Neuronal stem cell (in vitro differentiated cells): ENCODE data around the gene KLHDC10.

Experiments used
- DNase-seq: peaks from one replicate; pipeline ENCODE4 v3.0.0-alpha.2; 2013; ENCODE audit warnings: low spot score
- H2AFZ ChIP-seq: one replicate; pipeline ENCODE4 v1.6.1; 2013; ENCODE audit warnings: mild to moderate bottlenecking, low read length, inconsistent platforms
- H2AK5ac ChIP-seq: 2 replicates; pipeline ENCODE4 v1.6.1; 2013; ENCODE audit warnings: low read depth, mild to moderate bottlenecking, inconsistent platforms, low read length, moderate library complexity, mixed read lengths
- H2BK120ac ChIP-seq: 2 replicates; pipeline ENCODE4 v1.6.1; 2013; ENCODE audit warnings: low read depth, mild to moderate bottlenecking, inconsistent platforms, low read length, moderate library complexity, mixed read lengths
- H2BK12ac ChIP-seq: one replicate; pipeline ENCODE4 v1.6.1; 2013; ENCODE audit warnings: low read length, inconsistent platforms
- H2BK15ac ChIP-seq: 2 replicates; pipeline ENCODE4 v1.6.1; 2013; ENCODE audit warnings: mild to moderate bottlenecking, low read length, inconsistent platforms, mixed read lengths
- H2BK5ac ChIP-seq: one replicate; pipeline ENCODE4 v1.6.1; 2013; ENCODE audit warnings: inconsistent platforms, mild to moderate bottlenecking, low read length, moderate library complexity
- H3K14ac ChIP-seq: one replicate; pipeline ENCODE4 v1.6.1; 2013; ENCODE audit warnings: low read length, inconsistent platforms
- H3K18ac ChIP-seq: 2 replicates; pipeline ENCODE4 v1.6.1; 2013; ENCODE audit warnings: low read length, inconsistent platforms
- H3K23ac ChIP-seq: 2 replicates; pipeline ENCODE4 v1.6.1; 2013; ENCODE audit warnings: low read depth, mild to moderate bottlenecking, mixed read lengths, low read length, inconsistent platforms; ENCODE audit not compliant: poor library complexity
- H3K27ac ChIP-seq: replicated peaks from 3 replicates; pipeline ENCODE4 v1.5.1; 2013; ENCODE audit warnings: low read length, inconsistent platforms
- H3K27me3 ChIP-seq, 3 experiments: 2 replicates each; pipeline ENCODE4 v1.6.1; 2013; ENCODE audit warnings: low read length in 3 of 3, mild to moderate bottlenecking in 2 of 3, inconsistent platforms in 1 of 3, low read depth in 1 of 3, mixed read lengths in 1 of 3, moderate library complexity in 1 of 3; ENCODE audit not compliant: control insufficient read depth in 3 of 3, insufficient read depth in 3 of 3
- H3K36me3 ChIP-seq, 2 donors: replicated peaks in 1 of 2; 2 replicates each; pipeline ENCODE4 v1.6.1; 2013; ENCODE audit warnings: low read length in 2 of 2; ENCODE audit not compliant: control insufficient read depth in 2 of 2, insufficient read depth in 2 of 2
- H3K4ac ChIP-seq: 2 replicates; pipeline ENCODE4 v1.6.1; 2013; ENCODE audit warnings: inconsistent platforms, mild to moderate bottlenecking, low read length, moderate library complexity
- H3K4me1 ChIP-seq, 2 donors: 1 replicate in 1 of 2; 2 replicates in 1 of 2; pipeline ENCODE4 v1.6.1; 2013; ENCODE audit warnings: low read length in 2 of 2, low read depth in 1 of 2; ENCODE audit not compliant: control insufficient read depth in 2 of 2, insufficient read depth in 1 of 2
- H3K4me2 ChIP-seq: one replicate; pipeline ENCODE4 v1.6.1; 2013; ENCODE audit warnings: mild to moderate bottlenecking, low read length, inconsistent platforms; ENCODE audit not compliant: insufficient read depth, poor library complexity, severe bottlenecking
- H3K4me3 ChIP-seq, 2 donors: 2 replicates each; pipeline ENCODE4 v1.5.1; 2013; ENCODE audit warnings: low read length in 2 of 2, mild to moderate bottlenecking in 2 of 2, inconsistent platforms in 1 of 2, moderate library complexity in 1 of 2
- H3K79me1 ChIP-seq: one replicate; pipeline ENCODE4 v1.6.1; 2013; ENCODE audit warnings: low read depth, mild to moderate bottlenecking, inconsistent platforms, low read length, moderate library complexity
- H3K9ac ChIP-seq: one replicate; pipeline ENCODE4 v1.6.1; 2013; ENCODE audit warnings: mild to moderate bottlenecking, low read depth, low read length, inconsistent platforms; ENCODE audit not compliant: poor library complexity
- H3K9me3 ChIP-seq, 2 donors: replicated peaks in 1 of 2; 2 replicates each; pipeline versions ENCODE3 to v1.6.1; 2013; ENCODE audit warnings: low read length in 2 of 2, mild to moderate bottlenecking in 2 of 2, inconsistent platforms in 1 of 2, low read depth in 1 of 2, mixed read lengths in 1 of 2, moderate library complexity in 1 of 2; ENCODE audit not compliant: control insufficient read depth in 2 of 2, insufficient read depth in 1 of 2
- H4K8ac ChIP-seq: one replicate; pipeline ENCODE4 v1.6.1; 2013; ENCODE audit warnings: low read depth, mild to moderate bottlenecking, inconsistent platforms, low read length, moderate library complexity
- H4K91ac ChIP-seq: one replicate; pipeline ENCODE4 v1.6.1; 2013; ENCODE audit warnings: low read length, low read depth, mild to moderate bottlenecking, inconsistent platforms; ENCODE audit not compliant: poor library complexity
- WGBS, 2 donors: extraction: QIAGEN DNeasy Blood & Tissue Kit; methylation state at CpG; one replicate each; pipeline ENCODE4 v1.1.7; 2013; ENCODE audit warnings: missing lambda C conversion rate in 2 of 2, mixed read lengths in 1 of 2; ENCODE audit not compliant: insufficient read length in 2 of 2, insufficient replicate concordance in 1 of 2; ENCODE audit errors: extremely low coverage in 2 of 2; 5-methylcytosine and 5-hydroxymethylcytosine counted together

Gene KLHDC10

DNA sequence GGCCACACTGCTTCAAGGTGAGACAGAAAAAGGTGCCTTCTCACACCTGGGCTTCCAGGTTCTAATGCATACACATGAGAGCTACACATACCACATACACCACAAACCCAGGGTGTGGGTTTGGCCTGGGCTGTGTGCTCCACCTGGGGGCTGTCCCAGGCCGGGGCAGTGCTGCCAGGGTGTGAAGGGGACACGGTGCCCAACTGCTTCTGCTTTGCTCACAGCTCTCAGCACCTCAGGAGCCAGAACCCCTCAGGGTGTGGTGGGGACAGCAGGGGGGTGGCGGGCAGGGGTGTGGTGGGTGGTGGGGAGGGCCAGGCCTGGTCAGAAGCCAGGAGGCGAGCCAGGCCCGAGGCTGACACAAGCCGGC lies 83.8 kb downstream of the KLHDC10 start:
- H2BK12ac ChIP-seq: no peak overlapping the region
- H3K4me2 ChIP-seq: no peak overlapping the region
- H3K79me1 ChIP-seq: no peaks in the 10 kb centered on the region
- WGBS, 2 donors: no CpG with 5 or more reads among the region's 6 CpGs
- no peaks in the 10 kb centered on the region for H3K27me3 ChIP-seq
- H4K91ac ChIP-seq: no peak overlapping the region
- peaks cover 5 to 11% of the 10 kb centered on the region in 2 donors for H3K9me3 ChIP-seq
- no peak overlapping the region for H3K4me3 ChIP-seq
- H3K14ac ChIP-seq: no peak overlapping the region
- H3K4me1 ChIP-seq: peaks cover 2 to 8% of the 10 kb centered on the region in 2 donors
- no peak overlapping the region for H3K9ac ChIP-seq
- H3K4ac ChIP-seq: no peak overlapping the region
- H3K27ac ChIP-seq: no peak overlapping the region
- H3K18ac ChIP-seq: peak overlapping the region; percentile 39
- peak overlapping the region; percentile 69 for H2AK5ac ChIP-seq
- no peak overlapping the region for H3K23ac ChIP-seq
- H3K36me3 ChIP-seq: peaks cover 6 to 19% of the 10 kb centered on the region in 2 donors
- no peak overlapping the region for H2AFZ ChIP-seq
- H2BK120ac ChIP-seq: no peak overlapping the region
- H4K8ac ChIP-seq: no peak overlapping the region
- H2BK5ac ChIP-seq: no peak overlapping the region
- no peak overlapping the region for H2BK15ac ChIP-seq
- DNase-seq: no peak

DNA sequence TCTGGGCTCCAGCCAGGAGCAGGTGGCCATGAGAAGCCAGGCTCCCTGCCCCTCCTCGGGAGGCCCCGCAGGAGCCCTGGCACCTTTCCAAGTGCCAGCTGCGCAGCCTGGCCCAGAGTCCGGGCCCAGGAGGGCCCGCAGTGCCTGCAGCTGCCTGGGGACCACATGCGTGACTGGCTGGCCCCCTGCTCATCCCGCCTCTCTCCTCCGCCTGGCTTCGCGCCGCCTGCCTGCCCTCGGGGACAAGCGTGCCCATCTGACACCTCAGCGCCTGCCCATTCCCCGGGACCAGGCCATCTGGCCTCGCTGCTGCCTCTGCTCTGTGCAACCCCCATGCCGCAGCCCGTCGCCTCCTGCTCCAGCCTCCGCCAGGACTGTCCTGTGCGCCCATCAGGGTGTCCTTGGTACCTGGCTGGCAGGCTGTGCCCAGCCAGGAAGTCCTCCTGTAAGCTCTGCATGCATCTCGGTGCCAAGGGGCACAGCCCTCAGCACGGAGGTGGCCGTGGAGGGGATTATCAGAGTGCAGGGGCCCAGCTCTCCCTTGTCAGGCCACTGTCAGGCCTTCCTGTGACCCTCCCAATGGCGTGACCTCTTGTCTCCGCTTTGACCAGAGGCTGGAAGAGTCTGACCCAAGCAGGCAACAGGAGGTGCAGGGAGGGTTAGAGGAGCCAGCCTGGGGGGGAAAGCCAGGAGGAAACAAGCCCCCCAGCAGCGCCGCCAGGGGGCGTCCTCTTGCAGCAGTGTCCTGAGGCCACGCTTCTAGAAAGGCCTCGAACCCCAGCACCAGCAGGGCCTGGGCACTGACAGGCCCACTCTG lies 84.4 kb downstream of the KLHDC10 start:
- Histone ChIP-seq H3K79me1 (no peaks in the 10 kb centered on the region), H3K4me1 (peaks cover 2 to 8% of the 10 kb centered on the region in 2 donors), H2BK5ac (peak overlapping the region; percentile 77), H2AK5ac (peak overlapping the region; percentile 69), H4K91ac (no peak overlapping the region), H3K9me3 (peaks cover 5 to 11% of the 10 kb centered on the region in 2 donors), H3K4ac (no peak overlapping the region), H3K9ac (no peak overlapping the region), H4K8ac (no peak overlapping the region), H3K4me3 (peak overlapping the region in 1 of 2 donors; percentile 33), H3K23ac (peak overlapping the region; percentile 76), H3K18ac (peak overlapping the region; percentile 87), H3K4me2 (no peak overlapping the region), H3K27me3 (no peaks in the 10 kb centered on the region), H3K27ac (no peak overlapping the region), H2AFZ (no peak overlapping the region), H3K14ac (peak overlapping the region; percentile 67), H3K36me3 (peaks cover 6 to 23% of the 10 kb centered on the region in 2 donors), H2BK15ac (no peak overlapping the region), H2BK120ac (no peak overlapping the region), H2BK12ac (peak overlapping the region; percentile 66)
- no CpG with 5 or more reads among the region's 31 CpGs for WGBS, 2 donors
- no peak for DNase-seq

DNA sequence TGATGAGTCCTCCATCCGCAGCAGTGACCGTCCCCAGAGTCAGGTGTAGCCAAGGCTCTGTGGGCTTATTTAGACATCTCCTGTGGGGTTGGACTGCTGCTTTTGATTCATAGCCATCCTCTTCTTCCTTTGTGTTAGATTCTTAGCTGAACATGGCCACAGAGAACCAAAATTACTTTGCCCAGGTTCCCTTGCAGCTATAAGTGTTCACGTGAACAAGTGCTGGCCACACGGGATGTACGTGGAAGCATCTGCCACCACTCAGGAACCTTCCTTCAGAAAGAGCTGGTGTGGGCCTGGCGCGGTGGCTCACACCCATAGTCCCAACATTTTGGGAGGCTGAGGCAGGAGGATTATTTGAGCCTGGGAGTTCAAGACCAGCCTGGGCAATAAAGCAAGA lies 85.8 kb downstream of the KLHDC10 start:
- H3K4ac ChIP-seq: no peak overlapping the region
- no peak for DNase-seq
- H3K18ac ChIP-seq: no peak overlapping the region
- no peak overlapping the region for H3K27ac ChIP-seq
- H4K8ac ChIP-seq: no peak overlapping the region
- H3K14ac ChIP-seq: no peak overlapping the region
- H2AFZ ChIP-seq: no peak overlapping the region
- H2BK15ac ChIP-seq: no peak overlapping the region
- peaks cover 11 to 37% of the 10 kb centered on the region in 2 donors for H3K36me3 ChIP-seq
- H2AK5ac ChIP-seq: no peak overlapping the region
- H3K4me3 ChIP-seq: no peak overlapping the region
- H3K4me2 ChIP-seq: no peak overlapping the region
- no peak overlapping the region for H2BK5ac ChIP-seq
- no peaks in the 10 kb centered on the region for H3K79me1 ChIP-seq
- WGBS, 2 donors: no CpG with 5 or more reads among the region's 7 CpGs
- no peak overlapping the region for H4K91ac ChIP-seq
- H2BK12ac ChIP-seq: no peak overlapping the region
- no peak overlapping the region for H3K23ac ChIP-seq
- H3K27me3 ChIP-seq: no peaks in the 10 kb centered on the region
- H3K9ac ChIP-seq: no peak overlapping the region
- H3K9me3 ChIP-seq: peaks cover 5 to 11% of the 10 kb centered on the region in 2 donors
- H3K4me1 ChIP-seq: peaks cover 2 to 8% of the 10 kb centered on the region in 2 donors
- no peak overlapping the region for H2BK120ac ChIP-seq

DNA sequence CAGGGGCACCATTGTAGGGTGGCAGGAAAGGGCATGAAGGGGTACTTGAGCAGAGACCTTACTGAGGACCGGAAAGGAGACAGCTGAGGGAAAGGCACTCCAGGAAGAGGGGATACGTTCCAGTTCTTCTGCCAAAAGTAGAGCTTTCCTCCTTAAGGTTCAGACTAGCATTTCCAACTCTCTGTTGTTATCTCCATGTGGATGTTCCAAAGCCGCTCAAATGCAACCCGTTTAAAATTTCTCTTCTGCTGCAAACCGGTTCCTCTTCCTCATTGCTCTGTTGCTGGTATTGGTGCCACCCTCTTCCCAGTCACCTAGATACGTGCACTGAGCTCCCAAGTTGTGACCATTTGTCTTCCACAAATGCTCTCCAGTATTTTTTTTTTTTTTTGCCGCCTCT lies 87.4 kb downstream of the KLHDC10 start:
- no peak overlapping the region for H3K14ac ChIP-seq
- no peaks in the 10 kb centered on the region for H3K79me1 ChIP-seq
- no peak overlapping the region for H2BK12ac ChIP-seq
- H3K4me1 ChIP-seq: peaks cover 2 to 7% of the 10 kb centered on the region in 2 donors
- DNase-seq: no peak
- H2AK5ac ChIP-seq: no peak overlapping the region
- H2AFZ ChIP-seq: no peak overlapping the region
- H3K4me2 ChIP-seq: no peak overlapping the region
- H3K18ac ChIP-seq: no peak overlapping the region
- H2BK15ac ChIP-seq: no peak overlapping the region
- no peak overlapping the region for H3K4me3 ChIP-seq
- no CpG with 5 or more reads among the region's 7 CpGs for WGBS, 2 donors
- H3K27ac ChIP-seq: no peak overlapping the region
- H2BK5ac ChIP-seq: no peak overlapping the region
- no peak overlapping the region for H2BK120ac ChIP-seq
- peaks cover 3 to 11% of the 10 kb centered on the region in 2 donors for H3K9me3 ChIP-seq
- H3K36me3 ChIP-seq: peaks cover 16 to 52% of the 10 kb centered on the region in 2 donors
- H3K4ac ChIP-seq: no peak overlapping the region
- no peak overlapping the region for H3K23ac ChIP-seq
- no peak overlapping the region for H4K8ac ChIP-seq
- H4K91ac ChIP-seq: no peak overlapping the region
- no peaks in the 10 kb centered on the region for H3K27me3 ChIP-seq
- no peak overlapping the region for H3K9ac ChIP-seq
